ENCODE data around the gene CIRBP. TPM values are rescaled to one million over a fixed set of nuclear protein-coding genes. Genes with fewer than 3 reads are reported as not detected.

CIRBP gene
- total RNA-seq, 1 donor from 2014 or later = 659 TPM

- no peaks in the 10 kb centered on the region for H3K36me3 Mint-ChIP-seq
- H3K4me1 Mint-ChIP-seq = peaks cover 12% of the 10 kb centered on the region
- H3K27ac Mint-ChIP-seq = no peak overlapping the region
- H3K4me3 Mint-ChIP-seq = peak overlapping the region; percentile 20
- no peaks in the 10 kb centered on the region for H3K9me3 Mint-ChIP-seq
- no peak for DNase-seq (ENCODE audit: low spot score in 2 of 2, unreplicated experiment in 2 of 2)
- TF ChIP-seq, protein P1, sequence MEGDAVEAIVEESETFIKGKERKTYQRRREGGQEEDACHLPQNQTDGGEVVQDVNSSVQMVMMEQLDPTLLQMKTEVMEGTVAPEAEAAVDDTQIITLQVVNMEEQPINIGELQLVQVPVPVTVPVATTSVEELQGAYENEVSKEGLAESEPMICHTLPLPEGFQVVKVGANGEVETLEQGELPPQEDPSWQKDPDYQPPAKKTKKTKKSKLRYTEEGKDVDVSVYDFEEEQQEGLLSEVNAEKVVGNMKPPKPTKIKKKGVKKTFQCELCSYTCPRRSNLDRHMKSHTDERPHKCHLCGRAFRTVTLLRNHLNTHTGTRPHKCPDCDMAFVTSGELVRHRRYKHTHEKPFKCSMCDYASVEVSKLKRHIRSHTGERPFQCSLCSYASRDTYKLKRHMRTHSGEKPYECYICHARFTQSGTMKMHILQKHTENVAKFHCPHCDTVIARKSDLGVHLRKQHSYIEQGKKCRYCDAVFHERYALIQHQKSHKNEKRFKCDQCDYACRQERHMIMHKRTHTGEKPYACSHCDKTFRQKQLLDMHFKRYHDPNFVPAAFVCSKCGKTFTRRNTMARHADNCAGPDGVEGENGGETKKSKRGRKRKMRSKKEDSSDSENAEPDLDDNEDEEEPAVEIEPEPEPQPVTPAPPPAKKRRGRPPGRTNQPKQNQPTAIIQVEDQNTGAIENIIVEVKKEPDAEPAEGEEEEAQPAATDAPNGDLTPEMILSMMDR (IDR thresholded peaks at IDR 0.05; ENCODE audit: unreplicated experiment) = no peak
- H3K27me3 Mint-ChIP-seq (ENCODE audit: low read depth) = no peaks in the 10 kb centered on the region
Observed at GRCh38 chr19:1247748-1248138, 21.4 kb upstream of the CIRBP start.

DNA sequence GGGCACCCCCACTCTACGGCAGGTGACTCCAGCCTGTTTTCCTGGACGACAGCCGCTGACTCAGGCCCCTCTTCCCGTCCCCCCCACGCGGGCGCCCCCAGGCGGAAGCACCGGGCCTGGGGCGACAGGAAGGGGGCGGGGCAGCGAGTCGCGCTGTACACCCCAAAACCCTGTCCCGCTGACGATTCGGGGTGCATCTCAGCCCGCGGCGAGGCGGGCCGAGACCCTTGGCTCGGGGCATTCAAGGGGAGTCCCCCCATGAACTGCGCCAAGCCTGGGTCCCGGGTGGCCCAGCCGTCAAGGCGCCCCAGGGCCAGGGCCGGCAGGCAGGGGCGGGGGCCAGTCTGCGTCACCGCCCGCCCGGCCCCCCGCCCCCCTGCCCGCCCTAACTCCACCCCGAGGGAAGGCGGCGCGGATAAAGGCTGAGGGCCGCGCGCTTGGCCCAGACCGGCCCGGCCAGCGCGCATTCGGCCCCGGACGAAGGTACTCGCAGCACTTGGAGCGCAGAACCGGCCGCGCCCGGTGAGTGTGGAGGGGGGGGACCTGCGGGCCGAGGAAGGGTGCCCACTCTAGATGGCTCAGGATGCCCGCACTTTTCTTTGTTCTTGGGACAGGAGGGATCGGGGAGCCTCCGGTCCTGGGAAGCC is 20.9 kb upstream of the CIRBP start, which contains the start of gene MIDN:
MIDN (plus strand) TSS at position 445 of the 647 bp plus-strand sequence. CDS start 1,714 bp downstream, outside the sequence.
- Mint-ChIP-seq H3K4me3 (peak within 1 kb of the TSS; percentile 77), H3K4me1 (peaks cover 13% of the 10 kb centered on the region), H3K27ac (peak within 1 kb of the TSS; percentile 90), H3K27me3 (ENCODE audit: low read depth) (no peaks in the 10 kb centered on the region), H3K36me3 (no peaks in the 10 kb centered on the region), H3K9me3 (no peaks in the 10 kb centered on the region)
- DNase-seq (ENCODE audit: low spot score in 2 of 2, unreplicated experiment in 2 of 2) = peak in 1 of 2 experiments; percentile 64
- TF ChIP-seq, protein P1 (IDR thresholded peaks at IDR 0.05; ENCODE audit: unreplicated experiment) = no peak

GRCh38 chr19:1248786-1249297 is 20.3 kb upstream of the CIRBP start:
- Mint-ChIP-seq H3K4me1 (peaks cover 17% of the 10 kb centered on the region), H3K27me3 (ENCODE audit: low read depth) (no peaks in the 10 kb centered on the region), H3K4me3 (peak overlapping the region; percentile 77), H3K27ac (peak overlapping the region; percentile 90), H3K36me3 (peaks cover 3% of the 10 kb centered on the region), H3K9me3 (no peaks in the 10 kb centered on the region)
- peak; percentile 83 to 93 for DNase-seq (ENCODE audit: low spot score in 2 of 2, unreplicated experiment in 2 of 2)
- TF ChIP-seq, protein P1 (IDR thresholded peaks at IDR 0.05; ENCODE audit: unreplicated experiment) = peak; percentile 75

DNA sequence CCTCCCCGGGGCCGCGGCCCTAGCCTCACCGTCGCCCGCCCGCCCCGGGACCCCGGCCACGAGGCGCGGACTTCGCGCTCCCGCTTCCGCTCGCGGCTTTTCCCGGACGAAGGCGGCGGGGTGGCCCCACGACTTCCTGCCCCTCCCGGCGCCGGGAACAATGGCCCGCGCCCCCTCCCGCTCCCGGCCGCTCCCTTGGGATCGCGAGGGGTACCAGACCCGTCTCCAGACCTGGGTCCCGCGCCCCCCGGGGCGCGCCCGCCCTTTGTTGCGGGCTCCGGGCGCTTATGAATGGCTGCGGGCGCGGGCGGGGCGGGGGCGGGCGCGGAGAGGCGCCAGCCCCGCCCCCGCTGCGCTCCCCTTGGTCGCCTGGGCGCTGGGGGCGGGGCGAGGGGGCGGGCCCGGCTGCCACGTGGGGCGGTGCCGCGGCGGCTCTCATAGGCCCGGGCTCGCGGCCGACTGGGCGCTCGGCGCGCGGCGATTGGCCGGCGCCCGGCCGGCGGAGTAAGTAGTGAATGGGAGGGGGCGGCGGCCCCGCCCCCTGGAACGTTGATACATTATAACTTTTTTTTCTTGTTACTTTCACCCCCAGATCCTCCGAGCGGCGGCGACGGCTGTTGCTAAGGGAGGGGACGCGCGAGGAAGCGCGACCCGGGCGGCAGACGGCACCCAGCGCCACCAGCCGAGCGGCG is 19.7 kb upstream of the CIRBP start:
- Mint-ChIP-seq H3K9me3 (no peaks in the 10 kb centered on the region), H3K27ac (peak overlapping the region; percentile 53), H3K36me3 (peaks cover 3% of the 10 kb centered on the region), H3K4me3 (peak overlapping the region; percentile 70), H3K4me1 (peaks cover 17% of the 10 kb centered on the region), H3K27me3 (ENCODE audit: low read depth) (no peaks in the 10 kb centered on the region)
- DNase-seq (ENCODE audit: low spot score in 2 of 2, unreplicated experiment in 2 of 2) = peak; percentile 88 to 94
- TF ChIP-seq, protein P1 (IDR thresholded peaks at IDR 0.05; ENCODE audit: unreplicated experiment) = no peak

DNA sequence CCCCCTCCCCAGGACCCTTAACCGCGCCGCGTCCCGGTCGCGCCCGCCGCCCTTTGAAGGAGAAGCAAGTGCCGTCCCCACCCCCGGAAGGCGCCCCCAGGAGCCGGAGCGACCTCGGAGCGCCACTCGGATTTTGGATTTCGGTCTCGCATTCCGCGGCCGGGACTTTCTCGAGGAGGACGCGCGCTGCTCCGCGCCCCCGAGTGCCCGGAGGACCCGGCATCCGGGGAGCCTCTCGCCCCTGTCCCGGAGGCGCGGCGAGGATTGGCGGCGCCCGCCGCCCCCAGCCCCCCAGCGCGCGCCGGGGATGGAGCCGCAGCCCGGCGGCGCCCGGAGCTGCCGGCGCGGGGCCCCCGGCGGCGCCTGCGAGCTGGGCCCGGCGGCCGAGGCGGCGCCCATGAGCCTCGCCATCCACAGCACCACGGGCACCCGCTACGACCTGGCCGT is 19.1 kb upstream of the CIRBP start:
- no peaks in the 10 kb centered on the region for H3K9me3 Mint-ChIP-seq
- H3K27ac Mint-ChIP-seq = no peak overlapping the region

More for the DNA sequence above, 19.1 kb upstream of the CIRBP start:
- Mint-ChIP-seq H3K36me3 (peaks cover 3% of the 10 kb centered on the region), H3K4me3 (peak overlapping the region; percentile 70), H3K27me3 (ENCODE audit: low read depth) (no peaks in the 10 kb centered on the region), H3K4me1 (peaks cover 14% of the 10 kb centered on the region)
- TF ChIP-seq, protein P1 (IDR thresholded peaks at IDR 0.05; ENCODE audit: unreplicated experiment) = no peak
- no peak for DNase-seq (ENCODE audit: low spot score in 2 of 2, unreplicated experiment in 2 of 2)

All from mesothelial cell of epicardium (in vitro differentiated cells).